GM18870 (cell line): ENCODE measurements around the gene SSH3.

Experiments used
- ATAC-seq: cut with Tn5 transposase; IDR thresholded peaks from one replicate; pipeline ENCODE4 v1.9.1; 2021; ENCODE audit warnings: moderate library complexity; ENCODE audit not compliant: unreplicated experiment

SSH3 gene

DNA sequence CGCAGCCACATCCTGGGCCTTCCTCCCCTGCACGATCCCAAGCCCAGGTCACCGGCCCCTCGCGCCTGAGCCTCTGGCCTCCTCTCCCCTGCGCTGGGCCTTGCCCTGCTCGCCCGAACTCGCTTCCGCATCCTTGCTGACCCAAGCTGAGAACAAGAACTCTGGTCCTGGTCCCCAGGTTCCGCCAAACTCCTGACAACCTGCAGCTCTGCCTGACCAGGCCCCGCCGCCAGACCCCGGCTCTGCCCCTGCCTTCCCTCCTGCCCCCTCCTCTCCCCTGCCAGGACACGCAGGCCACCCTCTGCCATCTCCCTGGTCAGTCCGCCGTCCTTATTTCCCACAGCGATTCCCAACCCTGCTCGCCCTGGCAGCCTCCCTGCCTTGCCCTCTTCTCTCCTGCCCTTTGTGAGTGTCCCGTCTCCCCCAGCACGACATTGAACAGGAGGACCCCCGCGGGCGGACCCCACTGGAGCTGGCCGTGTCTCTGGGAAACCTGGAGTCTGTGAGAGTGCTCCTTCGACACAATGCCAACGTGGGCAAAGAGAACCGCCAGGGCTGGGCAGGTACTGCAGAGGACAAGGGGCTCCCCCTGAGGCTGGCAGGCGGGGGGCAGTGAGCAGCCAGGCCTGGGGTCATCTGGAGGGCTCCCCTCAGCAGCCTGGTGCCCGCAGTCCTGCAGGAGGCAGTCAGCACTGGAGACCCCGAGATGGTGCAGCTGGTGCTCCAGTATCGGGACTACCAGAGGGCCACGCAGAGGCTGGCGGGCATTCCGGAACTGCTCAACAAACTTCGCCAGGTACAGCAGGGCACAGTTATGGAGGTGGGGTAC is 13.5 kb upstream of the SSH3 start:
- no peak for ATAC-seq

DNA sequence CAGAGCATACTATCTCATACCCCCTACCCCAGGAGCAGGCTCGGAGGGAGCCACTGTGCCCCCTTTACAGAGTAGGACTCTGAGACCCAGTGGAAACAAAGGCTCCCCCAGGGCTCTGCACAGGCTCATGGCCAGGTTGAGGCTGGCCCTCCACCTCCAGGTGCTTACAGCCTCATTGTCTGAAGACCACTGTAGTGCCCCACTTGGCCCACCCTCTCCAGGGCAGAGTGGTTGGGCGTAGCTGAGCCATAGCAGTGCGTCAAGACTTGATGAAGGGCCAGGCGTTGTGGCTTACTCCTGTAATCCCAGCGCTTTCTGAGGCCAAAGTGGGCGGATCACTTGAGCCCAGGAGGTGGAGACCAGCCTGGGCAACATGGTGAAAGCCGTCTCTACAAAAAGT is 12.5 kb upstream of the SSH3 start:
- no peak for ATAC-seq

DNA sequence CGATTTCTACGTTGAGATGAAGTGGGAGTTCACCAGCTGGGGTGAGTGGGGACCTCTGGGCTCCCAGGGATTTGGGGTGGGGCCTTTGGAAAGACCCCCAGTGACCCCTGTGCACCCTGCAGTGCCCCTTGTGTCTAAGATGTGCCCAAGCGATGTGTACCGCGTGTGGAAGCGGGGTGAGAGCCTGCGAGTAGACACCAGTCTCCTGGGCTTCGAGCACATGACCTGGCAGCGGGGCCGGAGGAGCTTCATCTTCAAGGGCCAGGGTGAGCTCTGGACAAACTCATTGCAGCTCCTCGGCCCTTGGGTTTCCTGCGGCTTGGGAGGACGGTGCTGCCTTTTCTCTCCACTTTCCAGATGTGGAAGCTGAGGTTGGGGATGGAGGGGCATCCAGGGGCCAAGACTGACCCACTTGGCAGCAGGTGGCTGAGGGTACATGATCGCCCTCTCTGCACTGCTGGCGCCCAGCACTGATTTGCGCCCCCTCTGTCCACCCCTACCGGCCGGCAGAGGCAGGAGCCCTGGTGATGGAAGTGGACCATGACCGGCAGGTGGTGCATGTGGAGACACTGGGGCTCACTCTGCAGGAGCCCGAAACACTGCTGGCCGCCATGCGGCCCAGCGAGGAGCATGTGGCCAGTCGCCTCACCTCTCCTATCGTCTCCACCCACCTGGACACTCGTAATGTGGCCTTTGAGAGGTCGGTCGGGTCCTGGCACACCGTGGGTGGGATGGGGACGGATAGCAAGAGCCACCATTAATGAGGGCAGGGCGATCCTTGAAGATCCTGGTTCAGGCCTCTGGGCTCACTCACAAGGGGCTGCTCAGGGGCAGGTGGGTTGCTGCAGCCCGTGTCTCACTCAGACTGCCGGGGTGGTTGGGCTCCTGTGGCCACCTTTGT is 11.6 kb upstream of the SSH3 start:
- ATAC-seq: no peak

DNA sequence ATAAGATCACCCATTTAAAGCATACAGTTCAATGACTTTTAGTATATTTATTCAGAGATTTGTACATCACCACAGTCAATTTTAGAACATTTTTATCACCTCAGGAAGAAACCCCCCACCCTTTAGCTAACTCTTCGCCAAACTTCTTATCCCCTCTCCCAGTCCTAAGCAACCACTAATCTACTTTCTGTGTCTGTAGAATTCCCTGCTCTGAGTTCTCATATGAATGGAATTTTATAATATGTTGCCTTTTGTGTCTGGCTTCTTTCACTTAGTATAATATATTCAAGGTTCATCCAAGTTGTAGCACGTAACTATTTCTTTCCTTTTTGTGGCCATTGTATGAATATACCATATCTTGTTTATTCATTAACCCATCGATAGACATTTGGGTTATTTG is 10.7 kb upstream of the SSH3 start:
- no peak for ATAC-seq

DNA sequence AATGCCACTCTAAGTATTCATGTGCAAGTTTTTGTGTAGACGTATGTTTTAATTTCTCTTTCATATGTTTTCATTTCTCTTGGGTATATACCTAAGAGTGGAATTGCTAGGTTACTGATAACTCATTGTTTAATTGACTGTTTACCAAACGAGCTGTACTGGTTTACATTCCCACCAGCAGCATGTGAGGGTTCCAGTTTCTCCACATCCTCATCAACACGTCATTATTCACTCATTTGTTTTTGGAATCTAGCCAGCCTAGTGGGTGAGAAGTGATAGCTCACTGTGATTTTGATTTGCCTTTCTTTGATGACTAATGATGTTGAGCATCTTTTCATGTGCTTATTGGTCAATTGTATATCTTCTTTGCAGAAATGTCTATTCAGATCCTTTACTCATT is 10.2 kb upstream of the SSH3 start:
- no peak for ATAC-seq

DNA sequence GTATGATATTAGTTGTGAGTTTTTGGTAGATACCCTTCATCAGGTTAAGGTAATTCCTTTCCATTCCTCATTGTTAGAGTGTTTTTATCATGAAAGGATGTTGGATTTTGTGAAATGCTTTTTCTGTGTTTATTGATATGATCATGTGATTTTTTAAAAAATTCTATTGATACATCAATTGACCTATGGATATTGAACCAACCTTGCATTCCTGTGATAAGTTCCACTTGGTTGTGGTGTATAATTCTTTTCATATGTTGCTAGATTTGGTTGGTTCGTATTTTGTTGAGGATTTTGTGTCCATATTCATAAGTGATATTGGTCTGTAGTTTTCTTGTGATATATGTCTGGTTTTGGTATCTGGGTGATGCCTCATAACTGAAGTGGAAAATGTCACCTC is 7.5 kb upstream of the SSH3 start:
- ATAC-seq: no peak

DNA sequence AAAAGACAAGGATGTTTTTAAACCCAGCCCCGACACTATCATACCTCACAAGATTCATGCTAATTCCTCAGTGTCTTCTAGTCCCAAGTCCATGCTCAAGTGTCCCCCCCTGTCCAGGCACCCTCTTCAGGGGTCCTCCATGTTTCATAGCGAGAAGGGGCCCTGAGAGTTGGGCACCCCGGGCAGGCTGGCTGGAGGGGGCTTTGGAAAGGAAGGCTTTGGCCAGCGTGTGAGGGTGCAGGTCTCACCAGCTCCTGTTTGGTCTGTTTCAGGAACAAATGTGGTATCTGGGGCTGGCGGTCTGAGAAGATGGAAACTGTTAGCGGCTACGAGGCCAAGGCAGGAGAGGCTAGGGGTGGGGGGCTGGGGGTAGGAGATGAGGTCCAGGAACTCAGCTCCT is 4.5 kb upstream of the SSH3 start:
- ATAC-seq: no peak

DNA sequence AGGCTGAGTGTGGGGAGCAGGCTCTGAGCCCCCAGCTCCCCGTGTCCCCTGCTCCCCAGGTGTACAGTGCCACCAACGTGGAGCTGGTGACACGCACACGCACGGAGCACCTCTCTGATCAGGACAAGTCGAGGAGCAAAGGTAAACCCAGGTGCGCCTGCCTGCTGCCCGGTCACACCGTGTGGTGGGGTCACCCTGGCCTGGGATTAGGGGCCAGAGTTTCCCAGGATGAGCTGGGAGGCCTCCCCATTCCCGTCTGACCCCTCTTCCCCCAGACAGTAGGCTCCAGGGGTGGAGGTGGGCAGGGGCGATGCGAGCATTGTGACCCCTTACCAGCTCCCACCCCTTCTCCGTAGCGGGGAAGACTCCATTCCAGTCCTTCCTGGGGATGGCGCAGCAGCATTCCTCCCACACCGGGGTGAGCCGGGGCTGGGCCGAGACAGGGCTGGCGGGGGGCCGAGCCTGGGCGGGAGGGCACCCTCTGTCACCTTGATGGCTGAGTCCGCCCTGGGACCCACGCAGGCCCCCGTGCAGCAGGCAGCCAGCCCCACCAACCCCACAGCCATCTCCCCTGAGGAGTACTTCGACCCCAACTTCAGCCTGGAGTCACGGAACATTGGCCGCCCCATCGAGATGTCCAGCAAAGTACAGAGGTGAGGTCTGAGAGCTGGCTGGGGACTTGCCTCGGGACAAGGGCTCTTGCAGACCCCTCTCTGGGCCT is 3.7 kb upstream of the SSH3 start:
- ATAC-seq: no peak

DNA sequence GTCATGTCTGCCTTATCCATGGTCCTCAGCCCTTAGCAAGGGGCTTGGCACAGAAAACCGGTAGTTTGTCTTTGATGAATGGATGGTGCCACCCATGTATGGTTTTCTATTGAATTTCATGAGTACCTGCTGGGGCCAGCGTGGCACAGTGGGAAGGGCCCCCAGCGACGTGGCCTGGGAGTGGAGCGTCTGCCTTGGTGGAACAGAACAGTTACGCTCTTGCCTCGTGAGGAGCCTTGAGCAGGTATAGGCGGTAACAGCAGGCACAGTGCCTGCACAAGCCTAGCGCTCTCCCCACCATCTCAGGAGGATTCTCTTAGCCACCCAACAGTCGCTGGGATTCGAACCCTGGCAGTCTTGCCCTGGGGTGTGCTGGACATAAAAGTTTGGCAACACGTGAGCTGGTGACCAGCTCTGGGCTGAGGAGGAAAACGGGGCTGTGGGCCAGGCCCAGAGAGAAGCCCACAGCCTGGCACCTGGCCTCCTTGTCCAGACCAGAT is 3.0 kb upstream of the SSH3 start:
- ATAC-seq: no peak

DNA sequence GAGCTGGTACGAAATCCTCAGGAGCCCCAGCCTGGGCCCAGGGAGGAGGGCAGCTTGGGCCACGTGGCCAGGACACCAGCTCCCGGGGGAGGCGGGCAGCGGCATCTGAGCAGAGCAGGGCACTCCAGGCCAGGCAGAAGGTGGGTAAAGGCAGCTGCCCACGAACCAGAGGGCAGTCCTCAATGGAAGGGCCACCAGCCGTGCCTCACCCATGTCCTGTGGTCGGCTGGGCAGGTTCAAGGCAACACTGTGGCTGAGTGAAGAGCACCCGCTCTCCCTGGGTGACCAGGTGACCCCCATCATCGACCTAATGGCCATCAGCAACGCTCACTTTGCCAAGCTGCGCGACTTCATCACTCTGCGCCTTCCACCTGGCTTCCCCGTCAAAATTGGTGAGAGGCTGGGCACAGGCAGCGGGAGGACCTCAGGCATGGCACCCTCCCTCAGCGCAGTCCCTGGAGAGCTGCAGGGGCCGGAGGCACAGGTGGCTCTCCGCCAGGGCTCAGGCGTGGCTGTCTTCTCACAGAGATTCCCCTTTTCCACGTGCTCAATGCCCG is 2.5 kb upstream of the SSH3 start:
- no peak for ATAC-seq

DNA sequence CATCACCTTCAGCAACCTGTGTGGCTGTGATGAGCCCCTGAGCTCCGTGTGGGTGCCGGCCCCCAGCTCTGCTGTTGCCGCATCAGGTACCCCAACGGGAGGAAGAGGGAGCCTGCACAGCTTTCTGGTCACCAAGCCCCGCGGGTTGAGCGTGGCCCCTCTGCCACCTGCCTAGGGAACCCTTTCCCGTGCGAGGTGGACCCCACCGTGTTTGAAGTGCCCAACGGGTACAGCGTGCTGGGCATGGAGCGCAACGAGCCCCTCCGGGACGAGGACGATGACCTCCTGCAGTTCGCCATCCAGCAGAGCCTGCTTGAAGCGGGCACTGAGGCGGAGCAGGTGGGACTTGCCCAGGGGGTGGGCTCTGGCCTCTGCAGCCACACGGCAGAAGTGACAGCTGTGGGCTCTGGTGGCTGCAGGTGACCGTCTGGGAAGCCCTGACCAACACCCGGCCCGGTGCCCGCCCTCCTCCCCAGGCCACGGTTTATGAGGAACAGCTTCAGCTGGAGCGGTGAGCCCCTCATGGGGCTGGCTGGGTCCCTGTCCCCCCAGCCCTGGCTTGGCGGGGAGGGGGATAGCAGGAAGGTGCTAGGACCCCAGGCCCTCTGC is 1.9 kb upstream of the SSH3 start:
- no peak for ATAC-seq

DNA sequence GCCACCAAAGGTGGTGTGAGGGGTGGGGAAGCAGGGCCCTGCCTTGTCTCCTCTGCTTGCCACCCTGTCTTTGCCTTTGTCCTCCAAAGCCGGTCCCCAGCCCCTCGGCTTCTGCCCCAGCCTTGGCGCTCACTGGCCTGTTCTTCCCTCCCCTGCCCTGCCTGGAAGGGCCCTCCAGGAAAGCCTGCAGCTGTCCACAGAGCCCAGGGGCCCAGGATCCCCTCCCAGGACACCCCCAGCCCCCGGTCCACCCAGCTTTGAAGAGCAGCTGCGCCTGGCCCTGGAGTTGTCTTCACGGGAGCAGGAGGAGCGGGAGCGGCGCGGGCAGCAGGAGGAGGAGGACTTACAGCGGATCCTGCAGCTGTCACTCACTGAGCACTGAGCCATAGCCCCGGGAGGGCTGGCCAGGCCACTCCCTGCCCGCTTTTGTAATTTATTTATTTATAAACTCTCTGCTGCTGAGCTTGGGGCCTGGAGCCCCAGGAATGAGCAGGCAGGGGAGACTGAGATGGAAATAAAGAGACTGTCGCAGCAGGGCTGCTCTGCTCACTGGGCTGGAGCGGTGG is 1.3 kb upstream of the SSH3 start:
- no peak for ATAC-seq

DNA sequence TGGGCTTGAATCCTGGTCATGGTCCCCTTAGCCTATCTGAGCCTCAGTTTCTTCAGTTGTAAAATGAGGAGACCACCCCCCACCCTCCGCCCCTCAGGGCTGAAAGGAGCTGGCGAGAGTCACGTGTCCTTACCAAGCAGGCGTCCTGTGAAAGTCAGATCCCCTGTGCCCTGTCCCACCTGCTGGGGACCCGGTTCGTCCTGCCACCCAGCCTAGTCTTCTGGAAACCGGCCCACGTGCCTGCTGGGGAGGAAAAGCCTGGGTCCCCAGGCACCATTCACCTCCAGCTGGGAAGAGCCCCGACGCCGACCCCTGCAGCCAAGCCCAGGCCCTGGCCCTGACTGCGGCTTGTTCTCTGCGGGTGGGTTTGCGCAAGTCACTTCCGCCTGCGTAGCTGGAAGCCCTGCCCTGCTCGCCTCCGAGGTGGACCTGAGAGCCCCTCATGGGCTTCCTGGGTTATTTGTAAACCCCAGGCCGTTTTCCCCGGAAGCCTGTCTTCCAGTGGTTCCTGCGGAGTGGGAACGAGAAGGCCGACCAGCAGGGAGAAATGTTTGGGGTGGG is 679 bp upstream of the SSH3 start:
- no peak for ATAC-seq

DNA sequence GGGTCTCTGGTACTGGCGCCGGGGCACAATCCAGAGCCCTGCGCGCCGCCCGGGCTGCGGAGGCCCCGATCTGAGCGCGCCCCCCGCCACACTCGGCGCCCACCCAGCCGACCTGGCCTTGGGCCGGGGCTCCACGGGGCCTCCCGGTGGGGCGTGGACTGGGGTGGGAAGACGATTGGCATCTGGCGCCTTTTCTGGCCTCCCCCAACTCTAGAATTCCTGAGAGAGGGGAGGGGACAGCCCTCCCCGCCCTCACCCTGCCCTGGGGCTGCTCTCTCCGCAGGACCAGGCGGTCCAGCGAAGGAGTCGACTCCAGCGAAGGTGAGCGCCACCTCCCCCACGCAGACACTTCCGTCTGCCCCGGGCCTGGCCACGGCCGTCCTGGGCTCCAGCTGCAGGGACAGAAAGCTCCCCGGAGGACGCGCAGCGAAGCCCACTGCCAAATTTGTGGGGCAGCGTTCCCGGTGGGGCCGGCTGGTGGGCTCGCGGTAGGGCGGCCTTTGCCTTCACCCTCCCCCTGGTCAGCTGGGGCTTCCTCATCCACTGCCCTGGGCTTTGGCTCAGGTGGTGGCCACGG is 593 bp downstream of the SSH3 start:
- ATAC-seq: no peak

DNA sequence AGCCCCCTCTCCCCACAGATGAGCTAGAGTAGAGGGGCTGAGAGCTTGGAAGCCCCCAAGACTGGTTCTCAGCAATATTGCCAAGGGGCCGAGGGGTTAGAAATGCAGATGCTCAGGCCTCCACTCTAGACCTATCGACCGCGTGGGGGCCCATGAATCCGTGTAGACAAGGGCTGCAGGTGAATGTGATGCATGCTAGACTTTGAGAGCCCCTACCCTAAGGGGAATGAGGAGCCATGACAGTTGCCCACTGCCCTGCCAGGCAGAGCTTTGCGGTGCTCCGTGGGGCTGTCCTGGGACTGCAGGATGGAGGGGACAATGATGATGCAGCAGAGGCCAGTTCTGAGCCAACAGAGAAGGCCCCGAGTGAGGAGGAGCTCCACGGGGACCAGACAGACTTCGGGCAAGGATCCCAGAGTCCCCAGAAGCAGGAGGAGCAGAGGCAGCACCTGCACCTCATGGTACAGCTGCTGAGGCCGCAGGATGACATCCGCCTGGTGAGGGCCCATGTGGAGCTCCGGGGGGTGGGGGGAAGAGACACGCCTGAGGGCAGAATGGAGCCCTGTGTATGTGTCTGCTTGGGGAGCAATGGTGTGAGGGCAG is 1.3 kb downstream of the SSH3 start:
- no peak for ATAC-seq

DNA sequence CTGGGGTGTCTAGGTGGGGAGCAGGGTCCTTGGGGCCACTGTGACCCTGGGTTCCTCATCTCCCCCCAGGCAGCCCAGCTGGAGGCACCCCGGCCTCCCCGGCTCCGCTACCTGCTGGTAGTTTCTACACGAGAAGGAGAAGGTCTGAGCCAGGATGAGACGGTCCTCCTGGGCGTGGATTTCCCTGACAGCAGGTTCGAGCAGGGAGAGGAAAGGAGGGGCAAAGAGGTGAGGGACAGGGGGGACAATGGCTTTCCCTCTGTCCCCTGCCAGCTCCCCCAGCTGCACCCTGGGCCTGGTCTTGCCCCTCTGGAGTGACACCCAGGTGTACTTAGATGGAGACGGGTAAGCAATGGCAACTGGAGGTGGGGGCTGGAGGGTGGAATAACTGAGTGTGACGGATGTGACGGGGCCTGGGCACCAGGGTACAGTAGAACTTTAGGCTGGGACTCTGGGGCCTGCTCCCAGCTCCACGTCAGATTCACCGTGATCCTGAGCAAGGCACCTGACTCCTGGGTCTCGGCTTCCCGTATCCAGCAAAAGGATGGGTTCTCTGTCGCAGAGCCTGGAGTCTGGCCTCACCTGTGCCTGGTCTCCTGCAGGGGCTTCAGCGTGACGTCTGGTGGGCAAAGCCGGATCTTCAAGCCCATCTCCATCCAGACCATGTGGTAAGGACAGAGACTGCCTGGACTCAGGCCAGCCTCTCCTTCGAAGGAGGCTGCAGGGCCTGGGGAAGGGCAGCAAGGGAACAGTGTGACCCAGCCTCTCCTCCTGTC is 3.6 kb downstream of the SSH3 start:
- ATAC-seq: no peak

DNA sequence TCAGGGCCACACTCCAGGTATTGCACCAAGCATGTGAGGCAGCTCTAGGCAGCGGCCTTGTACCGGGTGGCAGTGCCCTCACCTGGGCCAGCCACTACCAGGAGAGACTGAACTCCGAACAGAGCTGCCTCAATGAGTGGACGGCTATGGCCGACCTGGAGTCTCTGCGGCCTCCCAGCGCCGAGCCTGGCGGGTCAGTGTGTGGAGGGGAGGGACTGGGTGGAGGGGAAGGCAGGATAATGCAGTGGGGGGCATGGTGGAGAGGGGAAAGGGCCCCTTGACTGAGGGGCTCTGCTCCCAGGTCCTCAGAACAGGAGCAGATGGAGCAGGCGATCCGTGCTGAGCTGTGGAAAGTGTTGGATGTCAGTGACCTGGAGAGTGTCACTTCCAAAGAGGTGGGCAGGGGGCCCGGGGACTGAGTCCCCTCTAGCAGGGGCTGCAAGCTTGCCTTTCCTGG is 4.2 kb downstream of the SSH3 start:
- no peak for ATAC-seq
